GM18868 (cell line): ENCODE measurements around the gene CMTM1.
"Not testable (repeated sequence)": the region's sequence is repeated elsewhere in the genome, so short reads cannot be mapped to it uniquely, and the experiment has no call there.

Experiments
- ATAC-seq: cut with Tn5 transposase; IDR thresholded peaks from one replicate; pipeline ENCODE4 v1.9.1; 2021; ENCODE audit warnings: mild to moderate bottlenecking, moderate library complexity; ENCODE audit not compliant: unreplicated experiment

The CMTM1 gene

DNA sequence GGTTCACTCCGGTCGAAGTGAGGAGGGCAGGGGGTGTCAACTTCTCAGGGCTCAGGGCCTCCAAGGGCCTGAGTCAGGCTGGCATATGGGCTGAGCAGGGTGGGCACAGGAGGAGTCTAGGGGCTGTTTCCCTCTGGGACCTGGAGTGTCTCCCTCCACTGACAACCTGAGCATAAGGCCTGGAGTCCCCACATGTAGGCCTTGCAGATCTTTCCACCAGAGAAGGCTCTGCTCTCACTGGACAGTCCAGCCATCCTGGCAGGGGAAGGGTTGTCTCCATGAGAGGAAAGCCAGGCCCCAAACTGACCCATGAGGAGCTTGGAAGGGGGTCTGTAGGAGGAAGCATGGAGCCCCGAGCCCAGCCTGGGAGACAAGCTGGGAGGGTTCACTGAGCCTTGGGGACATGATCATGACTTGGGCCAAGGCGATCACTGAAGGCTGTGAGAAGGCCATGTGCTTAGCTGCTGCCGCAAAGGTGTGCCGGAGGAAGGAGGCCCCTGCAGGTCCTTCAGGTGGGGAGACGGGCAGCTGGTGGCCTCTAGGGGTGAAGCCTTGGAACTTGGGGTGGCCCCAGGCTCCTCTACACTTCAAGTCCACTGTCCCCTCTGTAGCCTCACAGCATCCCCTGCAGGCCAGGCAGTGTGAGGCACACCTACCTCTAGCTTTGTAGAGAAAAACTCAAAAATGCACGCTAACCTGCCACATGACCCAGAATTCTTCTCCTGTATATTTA is 22.9 kb downstream of the CMTM1 start:
- ATAC-seq: peak; percentile 84

DNA sequence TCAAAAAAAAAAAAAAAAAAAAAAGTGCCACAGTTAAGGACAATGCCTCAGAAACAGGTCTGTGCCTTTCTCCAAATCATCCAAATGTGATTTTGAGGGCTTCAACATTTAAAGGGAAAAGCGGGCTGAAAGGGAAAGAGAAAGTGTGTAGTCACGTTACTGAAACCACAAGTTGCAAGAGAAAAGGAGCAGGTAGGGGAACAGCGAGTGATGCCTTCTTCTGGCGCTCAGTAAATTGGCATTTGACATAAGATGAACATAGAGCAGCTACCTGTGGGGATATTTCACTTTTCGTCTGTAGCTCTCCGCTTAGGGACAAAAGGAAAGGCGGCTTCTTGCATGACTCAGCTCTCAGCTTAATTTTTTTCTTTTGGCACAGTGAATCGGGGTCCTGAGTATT is 24.1 kb downstream of the CMTM1 start:
- peak; percentile 40 for ATAC-seq

DNA sequence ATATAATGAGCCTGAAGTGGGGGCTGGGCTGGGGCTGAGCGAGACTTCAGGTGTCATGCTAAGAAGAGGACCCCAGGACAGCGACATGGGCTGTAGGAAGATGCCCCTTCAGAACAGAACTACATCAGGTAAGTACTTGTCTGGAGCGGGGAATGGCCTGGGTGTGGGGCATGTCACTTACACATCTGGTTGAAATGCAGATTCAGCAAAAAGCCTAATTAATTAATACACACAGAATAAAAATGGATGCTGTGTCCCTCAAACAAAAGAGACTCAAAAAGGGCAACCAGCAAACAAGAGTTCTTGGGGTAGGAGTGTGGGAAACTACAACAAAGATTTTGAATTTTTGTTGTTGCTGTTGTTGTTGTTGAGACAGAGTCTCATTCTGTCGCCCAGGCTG is 24.8 kb downstream of the CMTM1 start:
- no peak for ATAC-seq

DNA sequence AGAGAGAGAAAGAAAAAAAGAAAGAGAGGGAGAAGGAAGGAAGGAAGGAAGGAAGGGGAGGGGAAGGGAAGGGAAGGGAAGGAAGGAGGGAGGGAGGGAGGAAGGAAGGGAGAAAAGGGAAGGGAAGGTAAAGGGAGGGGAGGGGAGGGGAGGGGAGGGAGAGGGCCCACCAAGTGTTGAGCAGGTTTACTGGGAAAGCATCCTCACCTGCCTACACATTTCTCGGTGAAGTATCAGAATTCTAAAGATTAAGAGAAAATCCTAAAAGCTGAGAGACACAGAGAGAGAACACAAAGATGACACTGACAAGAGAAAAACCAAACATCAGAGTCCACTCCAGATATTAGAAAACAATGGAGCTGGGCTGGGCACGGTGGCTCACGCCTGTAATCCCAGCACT is 26.0 kb downstream of the CMTM1 start:
- no peak for ATAC-seq

DNA sequence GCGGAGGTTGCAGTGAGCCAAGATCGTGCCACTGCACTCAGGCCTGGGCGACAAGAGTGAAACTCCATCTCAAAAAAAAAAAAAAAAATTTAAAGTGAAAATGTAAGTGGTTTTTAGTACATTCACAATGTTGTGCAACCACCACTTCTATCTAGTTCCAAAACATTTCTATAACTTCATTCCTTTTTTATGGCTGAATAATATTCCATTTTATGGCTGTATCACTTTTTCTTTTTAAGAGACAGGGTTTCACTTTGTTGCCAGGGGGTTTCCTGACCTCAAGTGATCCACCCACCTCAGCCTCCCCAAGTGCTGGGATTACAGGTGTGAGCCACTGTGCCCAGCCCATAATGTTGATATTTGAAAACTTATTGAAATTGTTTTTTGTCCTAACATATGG is 26.6 kb downstream of the CMTM1 start:
- ATAC-seq: no peak

DNA sequence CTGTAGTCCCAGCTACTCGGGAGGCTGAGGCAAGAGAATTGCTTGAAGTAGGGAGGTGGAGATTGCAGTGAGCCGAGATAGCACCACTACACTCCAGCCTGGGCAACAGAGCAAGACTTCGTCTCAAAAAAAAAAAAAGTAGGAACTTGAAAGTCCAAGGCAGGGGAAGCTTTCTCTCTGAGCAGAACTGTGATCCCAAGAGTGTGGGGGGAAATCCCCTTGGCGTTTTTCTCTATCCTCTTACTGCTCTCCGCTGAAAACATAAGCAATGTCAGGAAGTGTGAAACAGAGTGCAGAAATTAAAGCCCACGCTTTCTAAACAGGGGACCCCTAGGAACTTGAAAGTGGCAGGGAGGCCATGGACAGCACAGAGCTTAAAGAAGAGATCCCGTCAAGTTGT is 28.5 kb downstream of the CMTM1 start:
- ATAC-seq: no peak

DNA sequence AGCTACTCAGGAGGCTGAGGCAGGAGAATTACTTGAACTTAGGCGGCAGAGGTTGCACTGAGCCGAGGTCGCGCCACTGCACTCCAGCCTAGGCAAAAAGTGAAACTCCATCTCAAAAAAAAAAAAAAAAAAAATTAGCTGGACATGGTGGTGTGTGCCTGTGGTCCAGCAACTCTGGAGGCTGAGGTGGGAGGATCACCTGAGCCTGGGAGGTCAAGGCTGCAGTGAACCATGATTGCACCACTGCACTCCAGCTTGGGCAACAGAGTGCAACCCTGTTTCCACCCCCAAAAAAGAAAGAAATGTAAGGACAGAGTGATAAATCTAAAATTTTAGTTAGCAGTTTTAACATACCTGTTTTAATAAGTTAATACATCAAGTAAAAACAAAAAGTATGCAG is 30.3 kb downstream of the CMTM1 start:
- ATAC-seq: not testable (repeated sequence)

DNA sequence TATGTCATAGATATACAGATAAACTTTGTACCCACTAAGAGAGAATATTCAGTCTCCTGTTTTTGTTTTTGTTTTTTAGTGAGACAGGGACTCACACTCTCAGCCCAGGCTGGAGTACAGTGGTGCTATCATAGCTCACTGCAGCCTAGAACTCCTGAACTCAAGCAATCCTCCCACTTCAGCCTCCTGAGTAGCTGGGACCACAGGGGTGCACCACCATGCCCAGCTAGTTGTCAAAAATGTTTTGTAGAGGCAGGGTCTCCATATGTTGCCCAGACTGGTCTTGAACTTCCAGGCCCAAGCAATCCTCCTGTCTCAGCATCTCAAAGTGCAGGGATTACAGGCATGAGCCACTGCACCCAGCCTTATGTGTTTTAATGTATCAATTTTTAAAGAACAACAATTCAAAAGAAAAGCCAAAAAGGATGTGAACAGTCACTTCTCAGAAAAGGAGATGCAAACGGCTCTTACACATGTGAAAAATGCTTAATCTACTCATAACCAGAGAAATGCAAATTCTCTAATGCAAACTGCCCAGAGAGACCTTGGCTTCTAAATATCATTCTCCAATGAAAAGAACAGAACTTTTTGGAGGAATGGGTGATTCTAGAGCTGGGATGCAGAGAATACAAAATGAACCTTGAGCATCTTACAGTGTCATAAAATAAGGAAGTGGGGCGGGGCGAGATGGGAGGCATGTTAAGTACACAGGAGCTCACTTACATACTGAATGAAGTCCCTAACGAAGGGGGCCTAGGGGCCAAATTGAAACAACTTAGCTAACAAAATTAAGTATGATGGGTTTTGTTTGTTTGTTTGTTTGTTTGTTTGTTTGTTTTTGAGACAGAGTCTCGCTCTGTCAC is 31.0 kb downstream of the CMTM1 start:
- ATAC-seq: no peak

DNA sequence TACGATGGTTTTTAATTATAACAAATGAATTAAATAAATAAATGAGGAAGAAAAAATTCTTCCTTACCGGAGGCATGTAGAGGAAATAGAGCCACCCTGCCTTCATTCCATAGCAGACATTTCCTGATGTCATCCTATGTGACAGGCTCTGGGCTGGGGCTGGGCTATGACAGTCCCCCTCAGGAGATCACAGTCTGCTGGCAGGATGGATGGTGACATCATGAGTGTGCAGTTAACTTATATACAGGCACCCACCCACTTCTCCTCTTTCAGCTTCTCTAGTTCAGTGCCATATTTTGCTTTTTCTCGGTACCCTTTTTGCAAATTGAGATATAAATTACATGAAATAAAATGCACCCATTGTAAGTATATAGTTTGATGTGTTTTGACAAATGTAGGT is 31.9 kb downstream of the CMTM1 start:
- no peak for ATAC-seq

DNA sequence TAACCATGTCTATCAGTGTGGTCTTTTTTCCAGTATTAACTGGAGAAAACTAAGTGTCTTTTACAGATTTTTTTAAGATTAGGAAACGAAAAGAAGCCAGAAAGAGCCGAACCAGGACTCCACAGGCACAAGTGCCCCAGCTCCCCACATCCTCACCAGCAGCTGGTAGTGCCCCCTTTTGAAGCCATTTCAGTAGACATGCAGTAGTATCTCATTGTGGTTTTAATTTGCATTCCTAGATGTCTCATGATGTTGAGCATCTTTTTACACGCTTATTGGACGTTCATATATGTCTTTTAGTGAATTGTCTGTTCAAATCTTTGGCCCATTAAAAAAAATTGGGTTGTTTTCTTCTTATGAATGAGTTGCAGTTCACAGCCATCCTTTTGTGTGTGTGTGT is 33.5 kb downstream of the CMTM1 start:
- no peak for ATAC-seq

DNA sequence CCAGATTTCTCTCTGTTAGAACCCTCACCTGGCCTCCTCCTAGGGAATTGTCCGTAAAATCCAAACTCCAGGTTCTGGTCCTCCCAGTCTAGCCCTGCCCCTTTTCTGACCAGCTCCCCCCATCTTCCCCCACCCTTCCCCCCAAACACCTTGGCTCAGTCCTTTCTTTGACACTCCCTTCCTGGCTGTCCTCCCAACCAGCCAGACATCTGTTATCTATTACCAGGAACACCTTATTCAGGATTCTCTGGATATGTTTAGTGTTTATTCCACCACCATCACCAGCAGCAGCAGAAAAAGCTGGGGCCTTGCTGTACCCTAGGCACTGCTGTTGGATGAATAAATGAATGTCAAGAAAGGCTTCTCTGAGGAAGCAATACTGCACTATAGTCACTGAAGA is 34.2 kb downstream of the CMTM1 start:
- ATAC-seq: no peak

DNA sequence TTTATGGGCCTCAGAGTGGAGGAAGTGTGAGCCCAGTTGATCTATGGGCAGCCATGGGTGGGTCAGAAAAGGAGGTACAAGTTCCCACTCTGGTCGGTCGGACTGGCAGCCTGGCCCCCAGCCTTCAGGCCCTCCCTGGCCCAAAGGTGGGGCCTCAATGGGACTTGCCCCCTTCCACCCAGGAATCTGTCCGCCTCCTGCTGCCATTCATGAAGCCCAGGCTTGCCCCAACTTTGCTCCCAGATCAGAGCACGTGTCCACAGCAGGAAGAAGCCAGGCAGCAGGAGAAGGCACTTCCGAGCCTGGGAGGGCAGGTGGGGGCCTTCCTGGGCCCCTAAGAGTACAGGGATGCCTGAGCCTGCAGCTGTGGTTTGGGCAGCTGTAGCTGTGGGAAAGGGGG is 35.2 kb downstream of the CMTM1 start:
- ATAC-seq: no peak

DNA sequence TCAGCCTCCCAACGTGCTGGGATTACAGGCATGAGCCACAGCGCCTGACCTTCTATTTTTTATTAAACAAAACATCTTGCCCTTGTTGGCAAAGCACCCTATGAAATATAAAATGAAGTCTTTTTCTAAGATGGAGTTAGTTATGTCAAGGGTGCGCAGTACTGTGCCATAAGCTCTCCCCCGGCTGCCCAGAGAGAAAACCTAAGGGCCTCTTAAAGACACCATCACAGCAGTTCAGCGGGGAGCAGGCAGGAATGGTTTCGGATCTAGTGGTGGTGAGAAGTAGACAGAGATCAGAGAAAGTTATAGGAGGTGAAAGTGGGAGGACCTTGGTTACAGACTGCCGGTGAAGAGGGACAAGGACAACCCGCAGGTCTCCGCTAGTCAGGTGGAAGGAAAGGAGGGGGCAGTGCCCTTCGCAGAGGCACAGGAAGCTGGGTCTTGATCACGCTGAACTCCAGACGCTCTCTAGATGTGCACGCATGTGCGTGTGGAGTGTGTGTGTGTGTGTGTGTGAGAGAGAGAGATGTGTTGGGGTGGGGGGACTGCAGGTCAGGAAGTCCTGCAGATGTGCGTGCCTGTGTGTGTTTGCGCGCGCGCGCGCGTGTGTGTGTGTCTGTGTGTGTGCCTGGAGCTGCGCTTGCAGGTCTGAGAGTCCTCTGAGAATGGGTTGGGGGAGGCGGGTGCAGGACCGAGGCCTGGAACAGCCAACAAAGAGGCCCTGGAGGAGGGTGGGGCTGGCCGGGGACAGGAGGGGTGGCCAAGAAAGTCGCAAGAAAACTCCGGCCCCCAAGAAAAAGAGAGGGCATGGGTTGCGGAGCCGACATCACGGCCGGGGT is 37.5 kb downstream of the CMTM1 start:
- ATAC-seq: peak; percentile 19

DNA sequence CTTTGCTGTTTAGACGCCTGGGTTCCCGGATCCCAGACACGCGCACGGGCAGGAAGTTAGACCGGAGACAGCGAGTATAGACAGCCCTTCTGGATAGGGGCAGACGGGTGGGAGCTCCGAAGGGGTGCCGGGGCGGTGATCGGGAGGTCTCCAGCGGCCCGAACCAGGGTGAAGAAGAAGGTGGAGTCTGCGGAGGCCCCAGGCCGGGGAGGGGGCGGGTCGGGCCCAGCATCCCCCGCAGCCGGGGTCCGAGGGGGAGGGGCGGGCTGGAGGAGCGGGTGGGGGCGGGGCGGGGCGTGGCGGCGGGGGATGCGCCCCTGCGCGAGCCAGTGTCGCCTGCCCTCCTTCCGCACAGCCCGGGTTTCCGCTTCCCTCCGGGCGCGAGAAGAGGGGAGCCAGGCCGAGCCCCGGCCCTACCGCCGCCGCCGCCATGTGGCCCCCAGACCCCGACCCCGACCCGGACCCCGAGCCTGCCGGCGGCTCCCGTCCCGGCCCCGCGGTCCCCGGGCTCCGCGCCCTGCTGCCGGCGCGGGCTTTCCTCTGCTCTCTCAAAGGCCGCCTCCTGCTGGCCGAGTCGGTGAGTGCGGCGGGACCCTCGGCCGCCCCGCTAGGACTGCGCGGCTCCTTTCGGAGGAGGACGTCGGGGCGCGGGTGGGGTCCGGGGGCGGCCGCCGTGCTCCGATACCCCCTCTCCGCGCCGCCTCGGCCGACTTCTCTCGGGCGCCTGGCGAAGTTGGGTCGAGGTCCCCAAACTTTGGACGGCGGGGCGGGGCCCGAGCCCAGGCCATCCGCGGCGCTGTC is 38.3 kb downstream of the CMTM1 start, which contains the start of gene CMTM3:
Gene CMTM3, plus strand, starts transcription at position 329 of the 801 bp plus-strand sequence. Its CDS starts 102 bp downstream, at position 431.
- ATAC-seq: peak; percentile 61

DNA sequence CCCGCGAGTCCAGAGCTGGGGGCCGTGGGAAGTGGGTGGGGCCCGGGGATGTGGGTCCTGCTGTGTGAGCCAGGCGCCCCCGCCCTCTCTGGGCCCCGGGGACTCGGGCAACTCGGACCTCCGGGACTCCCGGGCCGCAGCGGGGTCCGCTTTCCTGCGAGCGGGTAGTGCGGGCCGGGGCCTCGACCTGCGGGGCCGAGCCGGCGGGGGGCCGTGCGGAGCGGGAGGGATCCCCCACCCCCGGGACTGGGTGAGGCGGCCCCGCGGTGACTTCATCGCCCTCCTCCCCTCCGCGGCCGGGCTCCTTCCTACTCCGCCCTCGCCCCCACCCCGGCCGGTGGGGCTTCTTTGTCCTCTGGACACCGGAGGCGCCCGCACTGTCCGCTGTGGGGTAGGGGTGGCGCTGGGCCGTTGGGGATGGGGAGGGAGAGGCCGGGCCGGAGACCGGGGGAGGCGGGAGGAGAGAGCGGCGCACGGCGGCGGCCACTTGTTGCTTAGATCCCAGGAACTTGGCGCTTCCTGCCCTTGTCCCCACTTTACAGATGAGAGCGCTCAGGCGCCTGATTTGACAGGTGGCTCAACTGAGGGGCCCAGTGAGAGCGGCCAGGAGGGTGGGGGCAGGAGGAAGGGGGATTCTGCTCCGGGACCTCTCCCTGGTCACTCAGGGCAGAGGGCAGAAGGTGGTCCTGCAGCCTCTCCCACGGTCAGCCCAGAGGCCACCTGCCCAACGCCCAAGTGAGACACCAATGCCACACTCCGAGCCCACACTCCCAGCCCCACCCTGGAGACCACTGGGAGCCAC is 39.1 kb downstream of the CMTM1 start:
- ATAC-seq: peak; percentile 6

DNA sequence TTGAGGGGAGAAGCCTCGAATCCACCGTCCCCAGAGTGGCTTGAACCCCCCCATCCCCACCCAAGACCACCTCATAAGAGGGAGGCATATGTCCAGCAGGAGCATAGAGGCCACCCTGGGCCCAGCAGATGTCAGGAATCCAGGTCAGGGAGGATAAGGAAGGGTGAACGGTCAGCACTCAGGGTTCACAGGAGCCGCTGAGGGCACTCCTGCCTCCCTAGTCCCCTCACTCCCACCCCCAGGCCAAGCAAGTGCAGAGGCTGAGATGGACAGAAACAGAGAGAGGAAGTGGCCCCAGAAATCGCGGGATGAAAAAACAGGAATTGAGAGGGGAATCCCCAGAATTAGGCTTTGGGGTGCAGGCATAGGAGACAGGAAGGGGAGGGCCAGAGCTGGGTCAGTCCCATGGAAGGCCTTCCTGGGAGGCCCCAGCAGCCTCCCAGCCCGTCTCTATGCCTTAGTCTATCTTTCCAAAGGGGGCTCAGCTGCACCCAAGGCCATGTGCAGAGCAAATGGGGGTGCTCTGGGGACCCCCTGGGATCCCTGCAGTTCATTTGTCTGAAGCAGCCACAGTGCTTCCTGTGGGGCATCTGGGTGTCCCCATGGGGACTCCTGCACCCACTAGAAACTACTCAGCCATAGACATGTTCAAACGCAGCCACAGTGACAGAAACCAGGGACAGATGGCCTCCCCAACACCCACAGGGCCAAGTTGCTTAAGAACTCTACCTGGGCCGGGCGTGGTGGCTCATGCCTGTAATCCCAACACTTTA is 39.9 kb downstream of the CMTM1 start:
- ATAC-seq: peak; percentile 44

DNA sequence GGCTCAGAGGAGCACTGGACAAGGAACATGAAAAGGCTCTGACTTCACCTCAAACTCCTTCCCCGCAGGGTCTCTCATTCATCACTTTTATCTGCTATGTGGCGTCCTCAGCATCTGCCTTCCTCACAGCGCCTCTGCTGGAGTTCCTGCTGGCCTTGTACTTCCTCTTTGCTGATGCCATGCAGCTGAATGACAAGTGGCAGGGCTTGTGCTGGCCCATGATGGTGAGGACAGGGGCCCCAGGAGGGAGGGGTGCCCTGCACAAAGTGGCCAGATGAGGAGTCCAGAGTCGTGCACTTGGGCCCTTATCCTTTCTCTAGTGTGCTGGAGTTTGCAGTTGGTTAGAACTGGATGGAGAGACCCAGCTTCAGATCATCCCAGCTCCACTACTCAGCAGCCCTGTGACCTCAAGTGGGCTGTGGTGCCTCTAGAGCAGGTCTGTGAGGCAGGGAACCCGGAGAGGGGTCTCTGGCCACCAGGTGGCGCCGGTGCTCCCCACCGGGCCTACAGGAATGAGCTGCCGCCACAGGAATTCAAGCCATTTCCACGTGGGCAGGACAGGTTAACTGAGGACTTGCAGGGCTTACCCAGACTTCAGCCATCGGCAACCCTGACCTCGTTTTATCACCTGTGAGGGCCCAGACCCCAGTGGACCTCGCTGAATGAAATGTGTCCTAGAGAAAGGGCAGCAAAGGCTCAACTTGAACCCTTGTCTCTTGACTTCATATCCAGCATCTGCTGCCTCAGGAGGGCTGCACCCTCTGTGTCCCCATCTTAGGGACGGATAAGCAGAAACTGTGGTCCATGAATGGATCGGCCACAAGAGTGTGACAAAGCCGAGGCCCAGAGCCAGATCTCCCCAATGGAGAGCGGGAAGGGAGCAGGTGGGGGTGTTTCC is 42.3 kb downstream of the CMTM1 start:
- ATAC-seq: peak; percentile 37

DNA sequence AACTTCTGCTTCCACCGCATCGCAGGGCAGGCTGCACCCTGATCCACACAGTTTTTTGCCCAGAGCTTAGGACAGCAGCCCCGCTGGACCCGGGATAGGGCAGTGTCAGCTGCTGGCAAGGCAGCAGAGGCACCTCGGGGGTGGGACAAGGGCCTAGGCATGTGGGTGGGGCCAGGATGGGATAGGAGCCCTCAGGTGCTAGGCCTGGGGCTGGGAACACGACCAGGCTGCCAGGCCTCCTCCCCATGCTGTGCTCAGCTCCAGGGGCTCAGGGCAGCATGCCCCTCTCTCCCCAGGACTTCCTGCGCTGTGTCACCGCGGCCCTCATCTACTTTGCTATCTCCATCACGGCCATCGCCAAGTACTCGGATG is 42.9 kb downstream of the CMTM1 start:
- ATAC-seq: no peak
